Colon (tissue), 2 donors: ENCODE measurements around the gene STX8.

ENCODE experiments used
- FAIRE-seq: peaks from 2 replicates; lab custom pipeline; 2012; peaks lifted over from hg19 to GRCh38; lab: Jason Lieb, UNC
- donor health status: control.
- donor health status: control.

STX8 gene

GRCh38 chr17:9225305-9226101, 350.1 kb downstream of the STX8 start:
- FAIRE-seq = no peak

- FAIRE-seq = no peak
These were observed 351.1 kb downstream of the STX8 start for GRCh38 chr17:9224485-9224884.

DNA sequence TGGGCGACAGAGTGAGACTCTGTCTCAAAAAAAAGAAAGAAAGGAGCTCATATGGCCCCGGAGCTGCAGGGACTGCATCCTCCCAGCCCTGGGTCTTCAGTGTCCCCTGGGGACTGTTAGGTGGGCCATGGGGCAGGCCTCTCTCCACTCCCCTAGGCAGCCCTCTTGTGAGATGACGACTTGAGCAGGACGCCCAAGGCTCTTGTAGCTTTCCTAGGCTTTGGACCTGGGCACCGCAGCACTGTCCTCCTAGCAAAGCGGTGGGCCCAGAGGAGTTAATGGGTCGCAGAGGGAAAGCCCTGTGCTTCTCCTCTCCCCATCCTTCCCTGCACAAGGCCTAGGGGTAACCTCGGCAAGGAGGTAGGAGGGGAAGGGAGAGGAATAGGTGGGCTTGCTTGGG, 352.1 kb downstream of the STX8 start:
- no peak for FAIRE-seq

DNA sequence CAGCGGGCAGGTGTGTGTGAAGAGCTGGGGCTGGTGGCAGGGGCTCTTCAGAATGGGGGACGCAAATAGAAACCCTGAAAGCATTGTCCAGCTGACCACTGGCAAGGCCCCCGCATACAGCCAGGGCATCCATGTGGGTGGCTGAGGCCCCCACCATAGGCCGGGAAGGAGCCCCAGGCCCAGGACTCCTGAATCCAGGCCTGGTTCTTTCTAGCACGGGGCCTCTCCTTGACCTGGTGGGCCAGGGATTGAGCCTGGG, 353.8 kb downstream of the STX8 start:
- FAIRE-seq = no peak

DNA sequence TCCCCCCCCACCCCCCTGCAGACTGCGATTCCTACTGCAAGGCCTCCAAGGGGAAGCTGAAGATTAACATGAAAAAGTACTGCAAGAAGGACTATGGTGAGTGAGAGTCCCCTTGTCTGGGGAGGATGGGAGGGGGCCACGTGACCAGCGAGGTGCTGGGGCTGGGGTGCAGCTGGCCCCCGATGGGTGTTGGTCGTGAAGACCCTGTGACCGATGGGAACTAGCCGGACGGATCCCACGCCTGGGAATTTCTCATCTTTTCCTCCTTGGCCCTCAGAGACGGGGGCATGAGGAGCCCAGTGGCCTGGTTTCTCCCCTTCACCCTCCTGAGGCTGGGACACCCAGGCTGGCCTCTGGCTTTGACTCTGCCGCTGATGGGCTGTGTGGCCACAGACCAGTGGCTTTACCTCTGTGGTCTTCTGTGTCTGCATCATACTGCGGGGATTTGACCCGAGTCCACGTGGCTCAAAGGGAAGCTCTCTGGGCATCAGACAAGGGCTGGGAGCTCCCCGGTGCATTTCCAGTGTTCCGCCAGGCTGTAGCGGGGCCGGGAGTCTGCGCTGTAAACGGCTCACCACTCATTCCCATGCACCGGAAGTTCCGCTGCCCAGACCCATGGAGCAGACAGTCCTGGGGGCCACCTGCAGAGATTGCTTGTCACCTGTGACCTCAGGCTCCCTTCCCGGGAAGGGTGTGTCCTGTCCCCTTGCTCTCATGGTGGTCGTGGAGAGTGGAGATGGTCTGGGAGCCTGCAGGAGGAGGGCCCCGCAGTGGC, 354.3 kb downstream of the STX8 start:
- no peak for FAIRE-seq

DNA sequence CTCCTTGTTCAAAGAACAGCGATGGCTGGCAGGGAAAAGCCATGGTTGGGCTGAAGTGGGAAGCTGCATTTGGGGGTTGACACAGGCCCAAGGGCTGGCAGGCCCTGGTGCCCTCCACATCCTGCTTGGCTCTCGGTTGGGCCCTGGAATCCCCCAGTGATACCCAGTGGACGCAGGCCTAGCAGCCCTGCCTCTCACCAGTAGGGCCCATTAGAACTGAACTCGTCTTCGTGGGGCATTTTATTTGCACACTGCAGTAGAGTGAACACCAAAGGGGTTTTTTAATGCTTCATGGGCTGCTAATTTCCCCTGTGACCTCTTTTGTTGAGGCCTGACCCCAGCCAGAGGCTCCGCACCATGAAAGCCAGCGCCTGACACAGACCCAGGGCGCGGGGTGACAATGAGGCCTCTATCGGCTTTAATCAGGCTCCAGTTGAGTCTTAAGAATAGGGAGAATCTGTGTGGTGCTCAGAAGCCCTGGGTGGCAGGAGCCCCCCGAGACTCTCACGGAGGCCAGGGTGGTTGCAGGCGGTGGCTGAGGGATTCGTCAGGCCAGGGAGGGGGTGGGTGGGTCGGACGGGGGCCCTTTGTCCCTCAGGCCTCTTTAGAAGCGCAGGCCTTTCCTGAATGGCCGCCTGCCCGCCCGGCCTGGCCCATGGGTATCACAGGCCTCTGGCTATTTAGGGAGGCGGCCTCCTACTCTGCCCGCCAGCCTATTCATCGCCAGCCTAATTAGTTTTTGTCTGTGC, 355.0 kb downstream of the STX8 start:
- no peak for FAIRE-seq

- FAIRE-seq = no peak
These were observed 355.8 kb downstream of the STX8 start for GRCh38 chr17:9219631-9220397.

- FAIRE-seq = no peak
These were observed 356.7 kb downstream of the STX8 start for GRCh38 chr17:9218911-9219310.

DNA sequence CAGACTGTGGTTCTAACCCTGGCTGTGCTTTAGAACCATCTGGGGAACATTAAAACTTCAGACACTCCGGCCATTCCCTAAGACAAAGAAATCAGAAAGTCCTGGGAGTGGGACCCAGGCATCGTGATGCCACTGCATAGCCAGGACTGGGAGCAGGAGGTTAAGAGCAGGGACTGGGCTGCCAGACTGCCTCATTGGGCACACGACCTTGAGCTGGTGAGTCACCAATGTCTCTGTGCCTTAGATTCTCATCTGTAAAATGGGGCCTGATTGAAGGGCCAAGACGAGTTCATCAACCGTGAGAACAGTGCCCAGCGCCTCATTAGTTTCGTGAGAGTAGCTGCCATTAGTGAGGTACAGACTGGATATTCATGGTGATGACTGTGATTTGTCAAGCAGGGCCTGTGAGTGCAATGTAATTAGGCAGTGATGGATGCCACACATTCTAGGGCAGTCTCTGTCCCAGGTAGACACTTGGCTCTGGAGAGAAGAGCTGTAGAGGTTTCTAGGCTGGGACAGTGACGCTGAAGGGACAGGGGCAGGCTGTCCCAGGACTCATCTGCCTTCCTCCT, 357.5 kb downstream of the STX8 start:
- FAIRE-seq = no peak

- no peak for FAIRE-seq
These were observed 358.2 kb downstream of the STX8 start for GRCh38 chr17:9217151-9218056.

GRCh38 chr17:9215465-9215864, 360.2 kb downstream of the STX8 start:
- FAIRE-seq = no peak

- no peak for FAIRE-seq
These were observed 362.3 kb downstream of the STX8 start for GRCh38 chr17:9213303-9213640.

DNA sequence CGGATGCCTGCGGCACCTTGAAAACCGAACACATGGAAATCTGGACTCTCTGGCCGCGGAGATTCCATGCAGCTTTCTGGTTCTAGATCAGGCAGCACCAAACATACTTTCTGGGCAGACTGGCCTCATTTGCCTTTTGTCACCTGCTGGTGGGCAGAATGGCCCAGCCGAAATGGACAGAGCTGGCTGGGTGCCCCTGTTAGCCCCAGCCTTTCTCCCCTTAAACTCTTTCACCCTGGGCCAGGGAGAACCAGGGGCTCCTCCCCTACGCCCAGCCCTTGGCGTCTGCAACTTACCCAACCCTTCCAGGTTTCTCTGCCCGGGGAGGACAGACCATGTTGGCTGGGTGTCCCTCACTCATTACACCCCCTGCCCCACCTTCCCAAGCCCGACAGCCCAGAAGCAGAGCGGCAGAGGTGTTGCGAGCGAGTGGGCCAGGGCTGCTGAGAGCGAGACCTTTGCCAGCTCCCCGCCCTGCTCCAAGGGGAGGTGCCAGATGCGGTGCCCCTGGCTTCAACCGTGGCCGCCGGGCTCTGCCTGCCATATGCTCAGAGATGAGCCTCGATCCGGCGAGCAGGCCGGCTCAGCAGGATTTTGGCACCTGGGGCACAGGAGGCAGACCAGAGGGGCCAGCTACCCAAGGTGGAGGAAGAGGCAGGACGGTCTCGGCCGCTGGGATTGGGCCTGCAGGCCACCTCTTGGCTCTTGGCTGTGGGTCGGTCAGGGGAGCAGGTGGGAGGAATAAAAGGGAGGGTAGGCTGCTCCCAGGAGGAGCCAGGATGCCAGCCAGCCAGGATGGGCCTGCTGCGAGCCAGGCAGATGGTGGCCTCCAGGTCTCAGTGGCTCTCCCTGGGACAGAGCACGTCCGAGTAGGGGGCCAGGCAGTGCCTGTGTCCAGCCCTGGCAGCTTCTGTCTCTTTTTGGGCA, 363.0 kb downstream of the STX8 start:
- no peak for FAIRE-seq

GRCh38 chr17:9211133-9211765, 364.4 kb downstream of the STX8 start:
- no peak for FAIRE-seq

DNA sequence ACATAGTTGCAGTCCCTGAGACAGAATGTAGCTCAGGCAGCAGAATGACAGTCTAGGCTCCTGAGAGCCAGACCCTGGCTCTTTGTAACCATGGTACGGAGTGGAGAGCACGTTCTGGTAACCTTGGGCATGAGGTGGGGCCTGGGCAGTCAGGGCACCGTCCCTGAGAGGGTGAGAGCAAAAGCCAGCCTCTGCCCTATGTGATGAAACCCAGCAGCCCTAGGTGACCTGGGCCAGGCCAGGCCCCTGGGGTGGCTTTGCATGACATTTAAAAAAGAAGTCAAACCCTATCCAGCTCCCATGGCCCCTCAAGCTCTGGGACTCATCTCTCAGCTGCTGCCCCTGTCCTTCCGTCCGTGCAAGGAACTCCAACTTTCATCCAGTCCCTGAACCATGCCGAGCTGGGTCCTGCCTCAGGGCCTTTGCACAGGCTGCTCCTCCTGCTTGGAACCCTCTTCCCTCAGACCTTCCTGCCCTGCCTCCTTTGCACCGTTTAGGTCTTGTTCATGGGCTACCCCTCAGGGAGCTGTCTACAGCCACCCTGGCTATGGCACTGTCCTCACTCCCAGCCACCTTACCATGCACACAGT, 365.7 kb downstream of the STX8 start:
- no peak for FAIRE-seq

DNA sequence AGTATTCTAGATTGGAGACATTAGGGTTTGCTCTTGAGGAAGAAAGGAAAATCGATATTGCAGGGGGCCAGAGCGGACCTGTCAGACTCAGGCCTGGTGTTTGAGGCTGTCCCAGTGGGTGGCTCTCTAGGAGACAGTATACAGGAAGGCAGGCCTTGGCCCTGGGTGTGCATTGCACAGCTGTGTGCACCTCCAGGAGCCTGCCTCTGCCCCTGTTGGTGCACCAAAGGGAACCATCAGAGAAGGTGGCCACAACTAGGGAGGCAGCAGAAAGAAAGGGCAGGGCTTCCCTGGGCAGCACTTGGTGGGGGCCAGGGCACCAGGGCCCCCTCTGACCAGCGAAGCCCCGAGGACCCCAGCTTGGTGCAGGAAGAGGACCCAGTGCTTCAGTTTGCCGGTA, 366.3 kb downstream of the STX8 start:
- no peak for FAIRE-seq

GRCh38 chr17:9208381-9209105, 367.1 kb downstream of the STX8 start:
- no peak for FAIRE-seq

GRCh38 chr17:9206741-9207332, 368.8 kb downstream of the STX8 start:
- no peak for FAIRE-seq
